ENCODE data around the gene NKTR.

The NKTR gene

GRCh38 chr3:42665050-42665878, 64.8 kb downstream of the NKTR start:
- Histone ChIP-seq H3K27me3 (ENCODE audit: insufficient read depth, low read length, poor library complexity) (no peaks in the 10 kb centered on the region), H2BK5ac (ENCODE audit: low read length) (no peak overlapping the region), H3K4me3 (ENCODE audit: low read length) (no peak overlapping the region), H3K9ac (ENCODE audit: low read length) (no peak overlapping the region), H3K36me3 (ENCODE audit: control insufficient read depth, insufficient read depth, low read length) (no peaks in the 10 kb centered on the region), H4K5ac (ENCODE audit: low read length) (no peak overlapping the region), H3K4me2 (ENCODE audit: low read length) (no peak overlapping the region), H2AK5ac (ENCODE audit: low read length) (no peak overlapping the region), H3K18ac (ENCODE audit: low read length) (no peak overlapping the region), H4K8ac (ENCODE audit: low read depth, low read length) (no peak overlapping the region), H3K56ac (ENCODE audit: low read length) (no peak overlapping the region), H2BK120ac (ENCODE audit: low read depth, low read length) (no peak overlapping the region), H3K23ac (ENCODE audit: low read length) (no peak overlapping the region), H3K4ac (ENCODE audit: low read depth, low read length) (no peak overlapping the region), H2BK15ac (replicated peaks; ENCODE audit: low read depth) (no peak overlapping the region), H3K4me1 (ENCODE audit: control insufficient read depth, low read depth, low read length) (no peaks in the 10 kb centered on the region), H3K27ac (ENCODE audit: low read depth, low read length) (no peak overlapping the region), H3K79me1 (ENCODE audit: low read length) (no peaks in the 10 kb centered on the region), H3K79me2 (ENCODE audit: control insufficient read depth, insufficient read depth, low read length) (no peaks in the 10 kb centered on the region)
- WGBS (ENCODE audit: extremely low coverage, insufficient coverage, low lambda C conversion rate): no CpG with 5 or more reads among the region's 15 CpGs
- no peak for DNase-seq

GRCh38 chr3:42666022-42666421, 65.5 kb downstream of the NKTR start:
- Histone ChIP-seq H2BK5ac (ENCODE audit: low read length) (no peak overlapping the region), H3K79me2 (ENCODE audit: control insufficient read depth, insufficient read depth, low read length) (no peaks in the 10 kb centered on the region), H3K23ac (ENCODE audit: low read length) (no peak overlapping the region), H3K56ac (ENCODE audit: low read length) (no peak overlapping the region), H3K27me3 (ENCODE audit: insufficient read depth, low read length, poor library complexity) (no peaks in the 10 kb centered on the region), H4K5ac (ENCODE audit: low read length) (no peak overlapping the region), H2BK120ac (ENCODE audit: low read depth, low read length) (no peak overlapping the region), H3K18ac (ENCODE audit: low read length) (no peak overlapping the region), H3K27ac (ENCODE audit: low read depth, low read length) (no peak overlapping the region), H3K4me2 (ENCODE audit: low read length) (no peak overlapping the region), H3K79me1 (ENCODE audit: low read length) (no peaks in the 10 kb centered on the region), H2BK15ac (replicated peaks; ENCODE audit: low read depth) (no peak overlapping the region), H2AK5ac (ENCODE audit: low read length) (no peak overlapping the region), H3K36me3 (ENCODE audit: control insufficient read depth, insufficient read depth, low read length) (no peaks in the 10 kb centered on the region), H3K4me3 (ENCODE audit: low read length) (no peak overlapping the region), H4K8ac (ENCODE audit: low read depth, low read length) (no peak overlapping the region), H3K4ac (ENCODE audit: low read depth, low read length) (no peak overlapping the region), H3K4me1 (ENCODE audit: control insufficient read depth, low read depth, low read length) (no peaks in the 10 kb centered on the region), H3K9ac (ENCODE audit: low read length) (no peak overlapping the region)
- no peak for DNase-seq
- WGBS (ENCODE audit: extremely low coverage, insufficient coverage, low lambda C conversion rate): no CpG with 5 or more reads among the region's 8 CpGs

- Histone ChIP-seq H3K4me1 (ENCODE audit: control insufficient read depth, low read depth, low read length) (no peaks in the 10 kb centered on the region), H3K79me2 (ENCODE audit: control insufficient read depth, insufficient read depth, low read length) (no peaks in the 10 kb centered on the region), H2BK120ac (ENCODE audit: low read depth, low read length) (no peak overlapping the region), H3K4ac (ENCODE audit: low read depth, low read length) (no peak overlapping the region), H3K9ac (ENCODE audit: low read length) (no peak overlapping the region), H2BK5ac (ENCODE audit: low read length) (no peak overlapping the region), H3K4me3 (ENCODE audit: low read length) (no peak overlapping the region), H3K79me1 (ENCODE audit: low read length) (no peaks in the 10 kb centered on the region), H3K4me2 (ENCODE audit: low read length) (no peak overlapping the region), H3K27me3 (ENCODE audit: insufficient read depth, low read length, poor library complexity) (no peaks in the 10 kb centered on the region), H3K23ac (ENCODE audit: low read length) (no peak overlapping the region), H3K18ac (ENCODE audit: low read length) (no peak overlapping the region), H2BK15ac (replicated peaks; ENCODE audit: low read depth) (no peak overlapping the region), H4K5ac (ENCODE audit: low read length) (no peak overlapping the region), H3K27ac (ENCODE audit: low read depth, low read length) (no peak overlapping the region), H3K36me3 (ENCODE audit: control insufficient read depth, insufficient read depth, low read length) (no peaks in the 10 kb centered on the region), H4K8ac (ENCODE audit: low read depth, low read length) (no peak overlapping the region), H3K56ac (ENCODE audit: low read length) (no peak overlapping the region), H2AK5ac (ENCODE audit: low read length) (no peak overlapping the region)
- DNase-seq: no peak
- WGBS (ENCODE audit: extremely low coverage, insufficient coverage, low lambda C conversion rate): no CpG with 5 or more reads among the region's 4 CpGs
Observed at GRCh38 chr3:42666577-42666998, 66.1 kb downstream of the NKTR start.

GRCh38 chr3:42667096-42667522, 66.6 kb downstream of the NKTR start:
- no peak overlapping the region for H3K23ac ChIP-seq (ENCODE audit: low read length)
- H2BK120ac ChIP-seq (ENCODE audit: low read depth, low read length): no peak overlapping the region
- no peaks in the 10 kb centered on the region for H3K79me1 ChIP-seq (ENCODE audit: low read length)
- H3K56ac ChIP-seq (ENCODE audit: low read length): no peak overlapping the region
- no peaks in the 10 kb centered on the region for H3K27me3 ChIP-seq (ENCODE audit: insufficient read depth, low read length, poor library complexity)
- H2BK5ac ChIP-seq (ENCODE audit: low read length): no peak overlapping the region
- no peaks in the 10 kb centered on the region for H3K36me3 ChIP-seq (ENCODE audit: control insufficient read depth, insufficient read depth, low read length)
- no peak for DNase-seq
- no peak overlapping the region for H3K4ac ChIP-seq (ENCODE audit: low read depth, low read length)
- no peak overlapping the region for H3K4me2 ChIP-seq (ENCODE audit: low read length)
- no CpG with 5 or more reads among the region's 7 CpGs for WGBS (ENCODE audit: extremely low coverage, insufficient coverage, low lambda C conversion rate)
- H3K79me2 ChIP-seq (ENCODE audit: control insufficient read depth, insufficient read depth, low read length): no peaks in the 10 kb centered on the region
- no peak overlapping the region for H3K4me3 ChIP-seq (ENCODE audit: low read length)
- H3K18ac ChIP-seq (ENCODE audit: low read length): no peak overlapping the region
- no peak overlapping the region for H2AK5ac ChIP-seq (ENCODE audit: low read length)
- H2BK15ac ChIP-seq (replicated peaks; ENCODE audit: low read depth): no peak overlapping the region
- H3K4me1 ChIP-seq (ENCODE audit: control insufficient read depth, low read depth, low read length): no peaks in the 10 kb centered on the region
- no peak overlapping the region for H3K27ac ChIP-seq (ENCODE audit: low read depth, low read length)
- no peak overlapping the region for H4K8ac ChIP-seq (ENCODE audit: low read depth, low read length)
- no peak overlapping the region for H3K9ac ChIP-seq (ENCODE audit: low read length)
- H4K5ac ChIP-seq (ENCODE audit: low read length): no peak overlapping the region

GRCh38 chr3:42667523-42668412, 67.3 kb downstream of the NKTR start:
- H3K4ac ChIP-seq (ENCODE audit: low read depth, low read length): no peak overlapping the region
- H3K79me2 ChIP-seq (ENCODE audit: control insufficient read depth, insufficient read depth, low read length): no peaks in the 10 kb centered on the region
- no peak overlapping the region for H3K9ac ChIP-seq (ENCODE audit: low read length)
- no peaks in the 10 kb centered on the region for H3K36me3 ChIP-seq (ENCODE audit: control insufficient read depth, insufficient read depth, low read length)
- no peak overlapping the region for H4K5ac ChIP-seq (ENCODE audit: low read length)
- no peak overlapping the region for H3K4me2 ChIP-seq (ENCODE audit: low read length)
- no peak overlapping the region for H3K18ac ChIP-seq (ENCODE audit: low read length)
- H3K23ac ChIP-seq (ENCODE audit: low read length): no peak overlapping the region
- no peaks in the 10 kb centered on the region for H3K27me3 ChIP-seq (ENCODE audit: insufficient read depth, low read length, poor library complexity)
- no peaks in the 10 kb centered on the region for H3K4me1 ChIP-seq (ENCODE audit: control insufficient read depth, low read depth, low read length)
- no peak overlapping the region for H3K4me3 ChIP-seq (ENCODE audit: low read length)
- no peak overlapping the region for H2AK5ac ChIP-seq (ENCODE audit: low read length)
- H3K27ac ChIP-seq (ENCODE audit: low read depth, low read length): no peak overlapping the region
- no peaks in the 10 kb centered on the region for H3K79me1 ChIP-seq (ENCODE audit: low read length)
- no peak overlapping the region for H3K56ac ChIP-seq (ENCODE audit: low read length)
- no peak for DNase-seq
- no peak overlapping the region for H4K8ac ChIP-seq (ENCODE audit: low read depth, low read length)
- no peak overlapping the region for H2BK120ac ChIP-seq (ENCODE audit: low read depth, low read length)
- no peak overlapping the region for H2BK5ac ChIP-seq (ENCODE audit: low read length)
- no CpG with 5 or more reads among the region's 8 CpGs for WGBS (ENCODE audit: extremely low coverage, insufficient coverage, low lambda C conversion rate)
- no peak overlapping the region for H2BK15ac ChIP-seq (replicated peaks; ENCODE audit: low read depth)
